SH-SY5Y (cell line): ENCODE measurements around the gene DPH1.

ENCODE experiments used
- GATA2 ChIP-seq: IDR thresholded peaks from 2 replicates; pipeline ENCODE4 v1.6.1; 2011; ENCODE audit warnings: mild to moderate bottlenecking, low read depth, low read length
- GATA3 ChIP-seq: IDR thresholded peaks from 2 replicates; pipeline ENCODE4 v1.6.1; 2011; ENCODE audit warnings: low read depth, mild to moderate bottlenecking, low read length, moderate library complexity

DNA sequence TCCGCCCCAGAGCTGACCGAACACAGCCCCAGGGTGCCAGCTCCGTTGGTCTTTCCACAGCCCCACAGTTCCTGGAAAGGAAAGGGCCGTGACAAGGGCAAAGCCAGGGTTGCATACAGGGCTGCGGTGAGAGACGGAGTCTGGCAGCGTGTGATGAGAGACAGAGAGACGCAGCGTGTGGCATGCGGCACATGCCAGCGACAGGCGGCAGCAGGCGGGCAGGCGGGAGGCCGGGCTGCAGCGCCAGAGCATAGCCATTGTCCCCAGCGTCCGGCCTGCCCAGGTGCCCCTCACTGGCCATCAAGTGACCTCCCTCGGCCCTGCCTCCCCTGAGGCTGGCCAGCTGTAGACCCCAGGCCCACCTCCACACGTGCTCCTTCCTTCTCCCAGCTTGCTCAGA is 13.5 kb upstream of the DPH1 start:
- no peak for TF ChIP-seq GATA2
- TF ChIP-seq GATA3: no peak
